MM.1S (cell line): ENCODE measurements around the gene RPL39.
A peak's percentile ranks its signal among the peaks of the same experiment; 100 is the strongest.
"Not testable (repeated sequence)": the region's sequence is repeated elsewhere in the genome, so short reads cannot be mapped to it uniquely, and the experiment has no call there.

Experiments used
- DNase-seq: peaks from one replicate; pipeline ENCODE4 v3.0.0-alpha.2; 2015
- H2AFZ ChIP-seq: fragments of 300-600 bp; sonication (generic); 2 replicates; pipeline ENCODE4 v1.6.0; 2016; ENCODE audit warnings: antibody characterized with exemption, low read length
- H3F3A ChIP-seq: fragments of 300-600 bp; sonication (generic); 2 replicates; pipeline ENCODE4 v1.6.1; 2016; ENCODE audit warnings: mild to moderate bottlenecking, antibody characterized with exemption, low read length, moderate library complexity, mixed read lengths; ENCODE audit not compliant: insufficient read depth
- H3K27ac ChIP-seq: fragments of 300-600 bp; sonication (generic); 2 replicates; pipeline ENCODE4 v1.5.1; 2016; ENCODE audit warnings: mild to moderate bottlenecking, low read length
- H3K27me3 ChIP-seq: fragments of 300-600 bp; sonication (generic); replicated peaks from 2 replicates; pipeline ENCODE4 v1.6.0; 2016; ENCODE audit warnings: low read length; ENCODE audit not compliant: insufficient read depth
- H3K36me3 ChIP-seq: fragments of 300-600 bp; sonication (generic); replicated peaks from 2 replicates; pipeline ENCODE4 v1.6.1; 2016; ENCODE audit warnings: mild to moderate bottlenecking, low read length, mixed read lengths; ENCODE audit not compliant: insufficient read depth
- H3K4me1 ChIP-seq: fragments of 300-600 bp; sonication (generic); 2 replicates; pipeline ENCODE4 v1.6.1; 2016; ENCODE audit warnings: low read length, mixed read lengths
- H3K4me2 ChIP-seq: fragments of 300-600 bp; sonication (generic); 2 replicates; pipeline ENCODE4 v1.6.0; 2016; ENCODE audit warnings: low read depth, low read length
- H3K4me3 ChIP-seq: fragments of 300-600 bp; sonication (generic); 2 replicates; pipeline ENCODE4 v1.5.1; 2016; ENCODE audit warnings: low read length, mixed read lengths
- H3K79me2 ChIP-seq: fragments of 300-600 bp; sonication (generic); 2 replicates; pipeline ENCODE4 v1.6.1; 2016; ENCODE audit warnings: mixed run types, low read length, mixed read lengths
- H3K9ac ChIP-seq: fragments of 300-600 bp; sonication (generic); 2 replicates; pipeline ENCODE4 v1.6.1; 2016; ENCODE audit warnings: low read length, mixed read lengths
- H3K9me2 ChIP-seq: fragments of 300-600 bp; sonication (generic); replicated peaks from 2 replicates; pipeline ENCODE4 v1.6.1; 2016; ENCODE audit warnings: mild to moderate bottlenecking, low read length, mixed read lengths; ENCODE audit not compliant: insufficient read depth
- H3K9me3 ChIP-seq: fragments of 300-600 bp; sonication (generic); replicated peaks from 2 replicates; pipeline ENCODE4 v1.6.1; 2016; ENCODE audit warnings: mild to moderate bottlenecking, low read length, mixed read lengths; ENCODE audit not compliant: insufficient read depth
- H4K20me1 ChIP-seq: fragments of 300-600 bp; sonication (generic); 2 replicates; pipeline ENCODE4 v1.6.1; 2016; ENCODE audit warnings: mild to moderate bottlenecking, low read length, moderate library complexity, mixed read lengths; ENCODE audit not compliant: insufficient read depth
- CTCF ChIP-seq: fragments of 300-600 bp; sonication (generic); IDR thresholded peaks from 2 replicates; pipeline ENCODE4 v1.5.1; 2016; ENCODE audit warnings: antibody characterized with exemption, low read length, mixed read lengths
- EZH2 ChIP-seq: fragments of 300-600 bp; sonication (generic); optimal IDR thresholded peaks from 2 replicates; pipeline ENCODE3; 2017; ENCODE audit warnings: low read depth, mild to moderate bottlenecking, antibody characterized with exemption, low read length, mixed read lengths
- EZH2phosphoT487 ChIP-seq: fragments of 300-600 bp; sonication (generic); IDR thresholded peaks from 2 replicates; pipeline ENCODE4 v1.6.1; 2018; ENCODE audit warnings: antibody characterized with exemption, low read length

Gene RPL39

GRCh38 chrX:119783026-119783425, 8.4 kb downstream of the RPL39 start:
- Histone ChIP-seq H3K79me2 (peaks cover 37% of the 10 kb centered on the region), H3K4me1 (no peaks in the 10 kb centered on the region), H3F3A (peaks cover 31% of the 10 kb centered on the region), H3K36me3 (peaks cover 4% of the 10 kb centered on the region; the same call in 1 of the 2 replicates), H3K9ac (no peak overlapping the region), H4K20me1 (peaks cover 17% of the 10 kb centered on the region), H2AFZ (no peak overlapping the region), H3K27me3 (no peaks in the 10 kb centered on the region), H3K9me2 (no peaks in the 10 kb centered on the region), H3K27ac (no peak overlapping the region), H3K4me3 (no peak overlapping the region), H3K9me3 (no peaks in the 10 kb centered on the region), H3K4me2 (no peak overlapping the region)
- TF ChIP-seq EZH2 (no peak), CTCF (no peak), EZH2phosphoT487 (no peak)
- DNase-seq = no peak

GRCh38 chrX:119778829-119779228, 12.6 kb downstream of the RPL39 start:
- TF ChIP-seq EZH2phosphoT487 (no peak), EZH2 (no peak), CTCF (no peak)
- no peaks in the 10 kb centered on the region for H4K20me1 ChIP-seq
- no peak overlapping the region for H3K9ac ChIP-seq
- no peaks in the 10 kb centered on the region for H3K4me1 ChIP-seq
- 0 out of 2 replicates have a peak, but pooled peaks cover 12% of the 10 kb centered on the region for H3F3A ChIP-seq
- no peaks in the 10 kb centered on the region for H3K9me2 ChIP-seq
- H3K4me3 ChIP-seq = no peak overlapping the region
- no peak overlapping the region for H3K4me2 ChIP-seq
- no peaks in the 10 kb centered on the region for H3K27me3 ChIP-seq
- no peaks in the 10 kb centered on the region for H3K9me3 ChIP-seq
- no peak overlapping the region for H3K27ac ChIP-seq
- DNase-seq = no peak
- H3K79me2 ChIP-seq = peaks cover 4% of the 10 kb centered on the region; the same call in 1 of the 2 replicates
- H3K36me3 ChIP-seq = no peaks in the 10 kb centered on the region
- H2AFZ ChIP-seq = no peak overlapping the region

- Histone ChIP-seq H3K4me3 (no peak overlapping the region), H3K27me3 (no peaks in the 10 kb centered on the region), H3K9me2 (no peaks in the 10 kb centered on the region), H3K36me3 (no peaks in the 10 kb centered on the region), H3K27ac (no peak overlapping the region), H3F3A (0 out of 2 replicates have a peak, but pooled peaks cover 7% of the 10 kb centered on the region), H3K4me1 (no peaks in the 10 kb centered on the region), H2AFZ (peak overlapping the region; percentile 38; the same call in 1 of the 2 replicates), H4K20me1 (no peaks in the 10 kb centered on the region), H3K9me3 (no peaks in the 10 kb centered on the region), H3K9ac (no peak overlapping the region), H3K79me2 (no peaks in the 10 kb centered on the region), H3K4me2 (no peak overlapping the region)
- TF ChIP-seq EZH2phosphoT487 = no peak
- TF ChIP-seq EZH2 = no peak
- TF ChIP-seq CTCF = no peak
- no peak for DNase-seq
These were observed 15.8 kb downstream of the RPL39 start for GRCh38 chrX:119775517-119776238.

- not testable (repeated sequence) for H3K4me2 ChIP-seq, H3K9ac ChIP-seq, H3K9me2 ChIP-seq, H3K27ac ChIP-seq, H3K4me1 ChIP-seq, H3F3A ChIP-seq, H3K36me3 ChIP-seq, H3K27me3 ChIP-seq, H2AFZ ChIP-seq, DNase-seq, H4K20me1 ChIP-seq, H3K79me2 ChIP-seq, H3K4me3 ChIP-seq, H3K9me3 ChIP-seq
These were observed 22.0 kb downstream of the RPL39 start for GRCh38 chrX:119769388-119769787.

- H3F3A ChIP-seq, DNase-seq, H4K20me1 ChIP-seq, H3K4me1 ChIP-seq, H3K27ac ChIP-seq, H3K4me3 ChIP-seq, H3K36me3 ChIP-seq, H3K9ac ChIP-seq, H2AFZ ChIP-seq, H3K9me3 ChIP-seq, H3K4me2 ChIP-seq, H3K79me2 ChIP-seq, H3K27me3 ChIP-seq, H3K9me2 ChIP-seq: not testable (repeated sequence)
These were observed 23.0 kb downstream of the RPL39 start for GRCh38 chrX:119768436-119768835.
